GM23248 (cell line): ENCODE data around the gene TIMM21.

Experiments
- EZH2 ChIP-seq: fragments of 200-600 bp; sonication (generic); IDR thresholded peaks from 2 replicates; pipeline ENCODE4 v1.6.1; 2018; ENCODE audit warnings: antibody characterized with exemption, mild to moderate bottlenecking; ENCODE audit not compliant: insufficient read depth, poor library complexity, severe bottlenecking
- EZH2phosphoT487 ChIP-seq: fragments of 200-600 bp; sonication (generic); IDR thresholded peaks from 2 replicates; pipeline ENCODE4 v1.6.1; 2018; ENCODE audit warnings: antibody characterized with exemption, moderate library complexity, mild to moderate bottlenecking, low read depth; ENCODE audit not compliant: insufficient read depth

- no peak for TF ChIP-seq EZH2
- no peak for TF ChIP-seq EZH2phosphoT487
Measured at GRCh38 chr18:74140582-74140981, 7.7 kb upstream of the TIMM21 start.
